Measurements from ENCODE around the gene FGGY.

The FGGY gene

DNA sequence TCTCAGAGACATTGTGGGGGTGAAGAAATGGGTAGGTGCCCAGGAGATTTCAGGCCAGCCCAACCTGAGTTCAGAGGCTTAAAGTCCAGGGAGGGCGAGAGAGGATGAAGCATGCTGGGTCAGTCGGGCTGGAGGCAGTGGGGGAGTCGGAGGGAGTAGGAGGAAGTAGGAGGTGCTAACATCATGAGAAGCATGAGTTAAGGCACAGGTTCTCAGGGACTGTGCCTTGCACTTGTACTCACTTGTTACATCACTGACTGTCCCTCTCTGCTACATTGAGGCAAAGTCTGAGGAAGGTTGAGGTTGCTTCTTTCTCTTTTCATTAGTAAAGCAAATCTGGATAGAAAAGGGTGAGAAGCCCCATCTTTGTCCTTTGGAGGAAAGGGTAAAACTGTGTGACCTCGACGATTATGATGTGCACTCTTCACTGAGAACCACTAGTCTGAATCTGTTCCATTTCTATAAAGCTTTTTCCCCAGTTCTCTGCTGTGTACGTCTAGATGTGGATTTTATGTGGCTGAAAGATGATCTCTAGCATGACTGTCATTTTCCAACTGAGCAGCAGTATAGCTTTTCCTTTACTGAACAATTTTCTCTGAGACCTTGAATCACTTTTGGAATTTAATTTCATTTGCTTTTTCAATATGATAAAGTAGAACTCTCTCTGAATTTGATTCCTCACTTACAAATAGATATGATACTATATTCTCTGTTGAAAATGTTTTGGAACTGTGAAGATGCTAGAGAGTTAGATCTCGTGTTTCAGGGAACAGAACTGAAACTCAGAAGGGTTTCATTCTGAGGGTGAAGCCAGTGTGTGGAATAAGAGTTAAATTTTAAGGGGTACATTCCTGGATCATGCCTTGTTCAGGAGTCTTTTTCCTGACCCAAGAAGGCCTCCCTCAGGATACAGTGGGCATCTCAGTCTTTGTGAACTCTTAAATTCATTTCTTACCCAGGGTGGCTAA lies 94.6 kb downstream of the FGGY start:
- H3K36me3 ChIP-seq = no peaks in the 10 kb centered on the region
- H3K27me3 ChIP-seq (ENCODE audit: insufficient read depth, low read depth, severe bottlenecking) = no peaks in the 10 kb centered on the region
- H3K9me3 ChIP-seq (ENCODE audit: severe bottlenecking) = no peaks in the 10 kb centered on the region
- peak overlapping the region; percentile 90 for H3K27ac ChIP-seq
- H3K4me3 ChIP-seq (ENCODE audit: low read depth, low read length) = no peak overlapping the region
- TF ChIP-seq, protein P1, sequence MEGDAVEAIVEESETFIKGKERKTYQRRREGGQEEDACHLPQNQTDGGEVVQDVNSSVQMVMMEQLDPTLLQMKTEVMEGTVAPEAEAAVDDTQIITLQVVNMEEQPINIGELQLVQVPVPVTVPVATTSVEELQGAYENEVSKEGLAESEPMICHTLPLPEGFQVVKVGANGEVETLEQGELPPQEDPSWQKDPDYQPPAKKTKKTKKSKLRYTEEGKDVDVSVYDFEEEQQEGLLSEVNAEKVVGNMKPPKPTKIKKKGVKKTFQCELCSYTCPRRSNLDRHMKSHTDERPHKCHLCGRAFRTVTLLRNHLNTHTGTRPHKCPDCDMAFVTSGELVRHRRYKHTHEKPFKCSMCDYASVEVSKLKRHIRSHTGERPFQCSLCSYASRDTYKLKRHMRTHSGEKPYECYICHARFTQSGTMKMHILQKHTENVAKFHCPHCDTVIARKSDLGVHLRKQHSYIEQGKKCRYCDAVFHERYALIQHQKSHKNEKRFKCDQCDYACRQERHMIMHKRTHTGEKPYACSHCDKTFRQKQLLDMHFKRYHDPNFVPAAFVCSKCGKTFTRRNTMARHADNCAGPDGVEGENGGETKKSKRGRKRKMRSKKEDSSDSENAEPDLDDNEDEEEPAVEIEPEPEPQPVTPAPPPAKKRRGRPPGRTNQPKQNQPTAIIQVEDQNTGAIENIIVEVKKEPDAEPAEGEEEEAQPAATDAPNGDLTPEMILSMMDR (IDR thresholded peaks at IDR 0.05; ENCODE audit: low read depth, low read length) = no peak
- DNase-seq = peak; percentile 31

DNA sequence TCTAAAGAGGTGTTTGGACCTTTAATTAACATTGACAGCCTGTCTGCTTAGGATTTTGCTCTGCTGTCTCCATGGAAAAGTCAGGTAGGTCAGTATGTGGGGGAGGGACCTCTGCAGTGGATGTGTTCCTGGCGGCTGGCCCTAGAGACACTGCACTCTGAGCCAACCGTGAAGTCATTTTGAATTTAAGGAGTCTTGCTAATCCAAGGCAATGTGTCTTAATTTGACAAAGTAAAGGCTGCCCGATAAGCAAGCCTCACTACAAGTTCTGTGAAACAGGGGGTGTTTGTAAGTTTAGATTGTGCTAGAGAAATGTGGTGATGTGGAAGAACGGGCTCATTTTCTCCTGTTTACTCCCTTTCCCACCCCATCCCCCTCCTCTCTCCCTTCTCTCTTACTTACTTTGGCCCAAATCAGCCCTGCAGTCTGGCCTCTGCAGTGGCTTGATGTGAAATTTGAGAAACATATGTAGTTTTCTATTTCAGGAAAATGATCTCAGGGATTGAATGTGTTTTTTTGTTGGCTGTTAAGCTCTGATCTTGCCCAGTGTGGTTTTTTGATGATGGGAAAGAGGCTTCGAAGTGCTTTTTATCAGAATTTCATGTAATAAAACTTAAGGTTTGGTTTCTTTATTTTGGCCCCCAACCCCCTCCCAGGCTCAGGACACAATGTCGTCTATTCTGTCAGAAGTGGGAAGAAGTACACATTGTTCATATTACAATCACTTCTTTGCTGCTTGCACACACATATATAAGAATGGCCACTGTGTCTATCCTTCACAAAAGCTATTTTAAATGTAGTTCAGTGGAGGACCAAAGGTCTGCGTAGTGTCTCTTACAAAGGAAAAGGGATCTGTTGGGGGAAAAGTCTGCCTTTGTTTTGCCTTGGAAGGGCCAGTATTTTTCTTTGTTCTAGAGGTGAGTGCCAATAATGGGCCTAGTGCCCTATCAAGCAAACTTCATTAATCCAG lies 96.6 kb downstream of the FGGY start:
- peak; percentile 88 for DNase-seq
- H3K4me3 ChIP-seq (ENCODE audit: low read depth, low read length) = peak overlapping the region; percentile 25
- H3K27ac ChIP-seq = peak overlapping the region; percentile 90

DNA sequence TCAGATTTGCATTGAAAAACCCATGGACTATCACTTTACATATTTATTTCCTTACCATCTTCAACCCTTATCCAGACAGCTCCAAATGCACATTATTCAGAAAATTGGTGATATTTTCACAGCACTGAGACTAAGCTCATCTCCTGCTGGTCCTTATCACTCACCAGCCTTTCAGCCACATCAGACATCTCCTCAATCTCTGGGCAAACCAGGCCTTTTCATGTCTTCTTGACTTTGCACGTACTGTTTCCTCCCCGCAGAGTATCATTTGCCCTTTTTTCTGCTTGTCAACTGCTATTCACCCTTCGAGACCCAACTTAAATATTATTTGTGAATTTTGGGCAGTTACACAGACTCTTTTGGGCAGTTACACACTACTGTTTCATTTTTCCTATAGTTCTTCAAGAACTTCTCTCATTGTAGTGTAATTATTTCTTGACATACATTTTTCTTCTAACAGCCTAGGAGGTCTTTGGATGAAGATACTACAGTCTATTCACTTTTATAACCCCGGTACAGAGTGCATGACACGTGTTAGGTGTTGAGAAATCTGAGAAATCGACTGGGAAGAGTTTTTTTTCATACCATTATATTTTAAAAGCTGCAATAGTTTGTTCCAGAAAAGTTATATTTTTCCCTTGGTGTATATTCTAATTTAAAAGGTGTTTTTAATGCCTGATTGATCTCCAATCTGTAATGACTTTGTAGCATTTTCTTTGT lies 98.0 kb downstream of the FGGY start:
- Histone ChIP-seq H3K27me3 (ENCODE audit: insufficient read depth, low read depth, severe bottlenecking) (no peaks in the 10 kb centered on the region), H3K27ac (peak overlapping the region; percentile 90), H3K4me3 (ENCODE audit: low read depth, low read length) (no peak overlapping the region), H3K9me3 (ENCODE audit: severe bottlenecking) (no peaks in the 10 kb centered on the region), H3K36me3 (no peaks in the 10 kb centered on the region)
- DNase-seq = no peak
- TF ChIP-seq, protein P1 (IDR thresholded peaks at IDR 0.05; ENCODE audit: low read depth, low read length) = no peak

More for the DNA sequence above, 96.6 kb downstream of the FGGY start:
- Histone ChIP-seq H3K27me3 (ENCODE audit: insufficient read depth, low read depth, severe bottlenecking) (no peaks in the 10 kb centered on the region), H3K9me3 (ENCODE audit: severe bottlenecking) (no peaks in the 10 kb centered on the region), H3K36me3 (no peaks in the 10 kb centered on the region)
- TF ChIP-seq, protein P1 (IDR thresholded peaks at IDR 0.05; ENCODE audit: low read depth, low read length) = no peak

DNA sequence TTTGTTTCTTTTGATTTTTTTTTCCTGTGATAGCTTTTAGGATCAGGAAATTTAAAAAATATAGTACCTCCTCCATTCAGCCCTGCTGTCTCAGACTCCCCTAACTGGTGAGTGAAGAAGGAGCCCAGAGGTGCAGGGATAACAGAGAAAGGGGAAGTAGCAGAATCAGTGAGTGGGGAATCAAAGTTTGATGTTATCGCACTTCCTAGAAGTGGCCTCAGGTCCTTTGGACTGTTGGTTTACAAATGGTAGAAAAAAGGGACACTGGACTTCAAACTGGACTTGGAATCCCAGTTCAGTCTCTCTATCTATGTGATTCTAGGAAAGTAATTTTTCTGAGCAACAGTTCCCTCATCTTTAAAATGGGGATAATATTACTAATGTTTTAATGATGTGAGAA lies 99.5 kb downstream of the FGGY start:
- no peak for DNase-seq
- Histone ChIP-seq H3K36me3 (no peaks in the 10 kb centered on the region), H3K4me3 (ENCODE audit: low read depth, low read length) (no peak overlapping the region), H3K27ac (no peak overlapping the region), H3K27me3 (ENCODE audit: insufficient read depth, low read depth, severe bottlenecking) (no peaks in the 10 kb centered on the region), H3K9me3 (ENCODE audit: severe bottlenecking) (no peaks in the 10 kb centered on the region)
- TF ChIP-seq, protein P1 (IDR thresholded peaks at IDR 0.05; ENCODE audit: low read depth, low read length) = no peak

DNA sequence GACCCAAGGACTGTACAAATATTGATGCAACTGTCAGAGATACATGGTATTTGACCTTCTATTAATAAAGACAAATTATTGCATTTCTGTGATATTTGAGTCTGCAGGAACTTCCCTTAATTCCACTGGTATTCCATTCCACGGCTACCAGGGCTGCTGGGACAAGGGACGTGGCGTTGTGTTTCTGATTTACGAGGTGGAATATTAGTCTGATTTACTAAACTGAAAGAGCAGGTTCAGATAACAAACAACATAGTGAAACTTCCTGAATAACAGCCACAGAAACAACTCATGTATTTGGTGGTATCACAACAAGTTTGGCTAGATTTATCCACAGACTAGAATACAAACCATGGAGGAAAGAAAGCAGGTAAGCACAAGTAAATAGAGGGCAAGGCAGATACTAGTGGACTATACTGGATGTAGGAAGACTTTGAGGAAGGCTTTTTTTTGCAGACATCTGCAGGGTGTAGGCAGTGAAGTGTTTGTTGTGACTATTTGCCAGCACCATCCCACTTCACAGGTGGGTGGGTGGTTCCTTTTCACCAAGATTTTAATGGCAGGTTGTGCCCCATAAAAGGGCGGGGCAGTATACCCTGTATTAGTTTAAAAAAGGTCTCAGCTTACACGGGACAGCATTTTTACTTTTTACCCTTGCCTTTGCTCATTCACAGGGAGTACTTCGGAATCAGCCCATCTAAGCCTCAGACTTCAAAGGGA lies 100.4 kb downstream of the FGGY start:
- TF ChIP-seq, protein P1 (IDR thresholded peaks at IDR 0.05; ENCODE audit: low read depth, low read length) = no peak
- Histone ChIP-seq H3K4me3 (ENCODE audit: low read depth, low read length) (no peak overlapping the region), H3K9me3 (ENCODE audit: severe bottlenecking) (no peaks in the 10 kb centered on the region), H3K27ac (no peak overlapping the region), H3K36me3 (no peaks in the 10 kb centered on the region), H3K27me3 (ENCODE audit: insufficient read depth, low read depth, severe bottlenecking) (no peaks in the 10 kb centered on the region)
- no peak for DNase-seq
